ENCODE data around the gene TMEM150B. TPM values are rescaled to one million over a fixed set of nuclear protein-coding genes. Genes with fewer than 3 reads are reported as not detected.

Gene TMEM150B
- total and polyA plus RNA-seq, 2 of the 4 experiments (the other 2 are of a cell fraction): not detected

DNA sequence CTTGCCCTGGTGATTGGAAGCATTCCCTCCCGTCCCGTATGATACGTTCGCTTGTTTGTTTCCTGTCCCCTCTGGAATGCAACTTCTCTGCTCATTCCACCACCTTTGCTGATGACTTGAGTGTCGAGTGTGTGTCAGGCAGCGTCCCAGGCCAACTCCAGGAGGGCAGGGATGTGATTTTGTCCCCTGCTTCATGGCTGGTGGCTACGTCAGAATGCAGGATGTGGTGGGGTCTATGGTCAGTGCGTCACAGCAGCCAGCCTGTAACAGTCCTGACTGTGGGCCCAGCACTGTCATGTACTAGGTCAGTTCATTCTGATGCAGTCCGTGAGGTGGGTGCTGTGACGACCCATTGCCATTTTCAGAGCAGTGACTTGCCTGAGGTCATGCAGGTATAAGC is 25.1 kb downstream of the TMEM150B start:
- no peaks in the 10 kb centered on the region for H3K79me1 ChIP-seq (ENCODE audit: low read depth in 1 of 2, low read length in 2 of 2)
- ATAC-seq (ENCODE audit: low read depth) (no peak), DNase-seq (no peak)
- no peak overlapping the region for H2AK5ac ChIP-seq (ENCODE audit: low read depth, low read length)
- H3K23ac ChIP-seq (ENCODE audit: low read depth, low read length): no peak overlapping the region
- H2BK120ac ChIP-seq (ENCODE audit: low read depth, low read length): no peak overlapping the region
- no peak overlapping the region for H4K91ac ChIP-seq (ENCODE audit: insufficient read depth, low read depth, low read length)
- no peak overlapping the region for H2BK20ac ChIP-seq (ENCODE audit: low read depth, low read length)
- H3K4ac ChIP-seq (ENCODE audit: low read depth, low read length): no peak overlapping the region
- no peak overlapping the region for H3K14ac ChIP-seq (replicated peaks; ENCODE audit: low read depth, low read length)
- H4K5ac ChIP-seq (ENCODE audit: low read depth, low read length): no peak overlapping the region
- WGBS, 2 experiments (ENCODE audit: extremely low coverage in 2 of 2, insufficient read length in 1 of 2): 92% methylated on average over 5 of the region's 10 CpGs; no CpG with 5 or more reads in 1 of the 2 experiments
- no peak overlapping the region for H3K4me2 ChIP-seq (ENCODE audit: low read depth, low read length)
- H3K9me1 ChIP-seq (ENCODE audit: insufficient read depth, low read length): no peaks in the 10 kb centered on the region
- no peak overlapping the region for H3K9ac ChIP-seq (ENCODE audit: low read depth, low read length)
- no peak overlapping the region for H3K56ac ChIP-seq (ENCODE audit: extremely low read depth, insufficient read depth, low read length)
- H4K20me1 ChIP-seq (ENCODE audit: insufficient read depth, low read length): no peaks in the 10 kb centered on the region
- H3K4me3 ChIP-seq (ENCODE audit: insufficient read depth, low read depth, low read length): no peak overlapping the region
- in situ Hi-C loops (cut with MboI; ENCODE audit: low sequenced_read_pairs): loop anchor here (10.0 to 25.0 kb wide), 2 partner anchors 85 to 337 kb away; partner anchors contain the start of genes CCDC106, RPL28, TMEM238 and ZNF580
- ChIA-PET POLR2A (ENCODE audit: unreplicated experiment) (no interaction called here), CTCF (no interaction called here)
- H3K36me3 ChIP-seq (ENCODE audit: control insufficient read depth, insufficient read depth, low read length): peaks cover 39% of the 10 kb centered on the region
- no peak overlapping the region for H3K18ac ChIP-seq (ENCODE audit: low read depth, low read length)
- no peak overlapping the region for H4K8ac ChIP-seq (ENCODE audit: low read depth in 2 of 2, low read length in 2 of 2)
- H2AK9ac ChIP-seq (replicated peaks; ENCODE audit: low read depth, low read length, poor library complexity): no peak overlapping the region
- no peak overlapping the region for H2AFZ ChIP-seq (replicated peaks; ENCODE audit: low read length, poor library complexity)
- intact Hi-C loops (cut with micrococcal nuclease): loop anchor here (5.0 to 10.0 kb wide), 2 partner anchors 87 to 155 kb away; partner anchors contain the start of genes RPL28 and TNNT1
- no peak overlapping the region for H2BK5ac ChIP-seq (ENCODE audit: low read depth, low read length, poor library complexity, severe bottlenecking)
- dilution Hi-C loops (cut with HindIII; ENCODE audit: low sequenced_read_pairs, unreplicated experiment): no loop called here
- no peaks in the 10 kb centered on the region for H3K27me3 ChIP-seq (ENCODE audit: control insufficient read depth, insufficient read depth, low read length)
- no peak overlapping the region for H3K27ac ChIP-seq (ENCODE audit: insufficient read depth, low read length)
- no peak overlapping the region for H2BK15ac ChIP-seq (ENCODE audit: low read depth, low read length)
- BruUV-seq (replicated peaks): no TSS peak
- H3K9me3 ChIP-seq (ENCODE audit: control insufficient read depth, insufficient read depth, low read length): no peaks in the 10 kb centered on the region
- TF ChIP-seq CHD1 (IDR thresholded peaks at IDR 0.05; ENCODE audit: low read depth, low read length): no peak
- no peak for TF ChIP-seq RAD21 (IDR thresholded peaks at IDR 0.05; ENCODE audit: low read length)
- TF ChIP-seq, protein P1, sequence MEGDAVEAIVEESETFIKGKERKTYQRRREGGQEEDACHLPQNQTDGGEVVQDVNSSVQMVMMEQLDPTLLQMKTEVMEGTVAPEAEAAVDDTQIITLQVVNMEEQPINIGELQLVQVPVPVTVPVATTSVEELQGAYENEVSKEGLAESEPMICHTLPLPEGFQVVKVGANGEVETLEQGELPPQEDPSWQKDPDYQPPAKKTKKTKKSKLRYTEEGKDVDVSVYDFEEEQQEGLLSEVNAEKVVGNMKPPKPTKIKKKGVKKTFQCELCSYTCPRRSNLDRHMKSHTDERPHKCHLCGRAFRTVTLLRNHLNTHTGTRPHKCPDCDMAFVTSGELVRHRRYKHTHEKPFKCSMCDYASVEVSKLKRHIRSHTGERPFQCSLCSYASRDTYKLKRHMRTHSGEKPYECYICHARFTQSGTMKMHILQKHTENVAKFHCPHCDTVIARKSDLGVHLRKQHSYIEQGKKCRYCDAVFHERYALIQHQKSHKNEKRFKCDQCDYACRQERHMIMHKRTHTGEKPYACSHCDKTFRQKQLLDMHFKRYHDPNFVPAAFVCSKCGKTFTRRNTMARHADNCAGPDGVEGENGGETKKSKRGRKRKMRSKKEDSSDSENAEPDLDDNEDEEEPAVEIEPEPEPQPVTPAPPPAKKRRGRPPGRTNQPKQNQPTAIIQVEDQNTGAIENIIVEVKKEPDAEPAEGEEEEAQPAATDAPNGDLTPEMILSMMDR (conservative IDR thresholded peaks at IDR 0.05; ENCODE audit: low read depth, low read length): no peak
- TF ChIP-seq MAFK (IDR thresholded peaks at IDR 0.05; ENCODE audit: low read depth, low read length): no peak
- TF ChIP-seq MAZ (IDR thresholded peaks at IDR 0.05; ENCODE audit: borderline replicate concordance, low read depth, low read length): no peak
- no peaks in the 10 kb centered on the region for H3K4me1 ChIP-seq (ENCODE audit: control insufficient read depth, insufficient read depth, low read length)

Data from IMR-90 (cell line).